M059J (cell line): ENCODE results near the gene TRAPPC6A. TPM values are rescaled to one million over a fixed set of nuclear protein-coding genes. Genes with fewer than 3 reads are reported as not detected.

ENCODE experiments used
- DNase-seq: peaks from one replicate; pipeline ENCODE4 v3.0.0-alpha.2; 2012; ENCODE audit warnings: low read depth
- total RNA-seq: library from RNA; depleted of rRNA; stranded (reverse); fragments of >200 nt; shearing (Covaris generic); gene quantifications from 2 replicates; pipeline ENCODE4 v1.2.3, GENCODE V29; 2014

TRAPPC6A gene
- total RNA-seq, 1 experiment from 2014 or later = 6.2 TPM

DNA sequence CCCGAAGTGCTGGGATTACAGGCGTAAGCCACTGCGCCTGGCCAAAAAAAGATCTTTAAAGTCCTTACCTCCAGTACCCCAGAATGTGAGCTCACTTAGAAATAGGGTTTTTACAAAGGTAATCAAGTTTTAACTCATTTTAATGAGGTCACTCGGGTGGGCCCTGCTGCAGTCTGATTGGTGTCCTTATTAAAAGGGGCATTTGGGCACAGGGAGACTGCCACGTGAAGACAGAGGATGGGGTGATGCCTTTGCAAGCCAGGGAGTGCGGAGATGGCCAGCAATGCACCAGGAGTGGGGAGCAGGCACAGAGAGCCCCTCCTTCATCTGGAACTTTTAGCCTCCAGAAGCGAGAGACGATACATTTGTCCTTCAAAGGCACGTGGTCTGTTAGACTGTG, 28.9 kb downstream of the TRAPPC6A start:
- DNase-seq = no peak

DNA sequence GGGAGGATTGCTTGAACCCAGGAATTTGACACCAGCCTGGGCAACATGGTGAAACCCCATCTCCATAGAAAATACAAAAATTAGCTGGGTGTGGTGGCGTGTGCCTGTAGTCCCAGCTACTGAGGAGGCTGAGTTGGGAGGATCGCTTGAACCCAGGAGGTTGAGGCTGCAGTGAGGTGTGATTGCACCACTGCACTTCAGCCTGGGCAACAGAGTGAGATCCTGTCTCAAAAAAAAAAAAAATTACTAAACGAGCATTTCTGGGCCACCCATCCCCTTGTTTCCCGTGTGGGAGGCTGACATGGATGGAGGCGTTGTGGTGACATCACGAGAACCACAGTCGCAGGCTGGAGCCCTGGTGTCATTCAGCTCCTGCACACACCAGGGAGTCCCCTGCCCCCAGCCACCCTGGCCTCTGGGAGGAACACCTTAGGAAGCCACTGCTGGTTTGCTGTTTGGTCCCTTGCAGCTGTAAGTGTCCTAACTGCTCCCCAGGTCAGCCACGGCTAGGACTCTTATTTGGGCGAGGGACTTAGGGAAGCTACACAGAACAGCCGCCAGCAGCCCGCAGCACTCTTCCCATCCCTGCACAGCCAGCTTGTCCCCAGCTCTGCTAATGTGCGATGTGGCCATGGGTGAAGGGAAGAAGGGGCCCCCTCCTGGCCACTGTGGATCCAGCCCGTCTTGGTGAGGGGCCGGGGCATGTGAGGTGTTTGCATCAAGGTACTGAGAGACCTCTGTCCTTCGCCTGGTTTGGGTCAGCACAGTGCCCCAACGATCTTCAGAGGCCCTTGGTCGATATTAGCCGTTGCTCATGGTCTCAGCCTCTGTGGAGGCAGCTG, 30.0 kb downstream of the TRAPPC6A start:
- no peak for DNase-seq

DNA sequence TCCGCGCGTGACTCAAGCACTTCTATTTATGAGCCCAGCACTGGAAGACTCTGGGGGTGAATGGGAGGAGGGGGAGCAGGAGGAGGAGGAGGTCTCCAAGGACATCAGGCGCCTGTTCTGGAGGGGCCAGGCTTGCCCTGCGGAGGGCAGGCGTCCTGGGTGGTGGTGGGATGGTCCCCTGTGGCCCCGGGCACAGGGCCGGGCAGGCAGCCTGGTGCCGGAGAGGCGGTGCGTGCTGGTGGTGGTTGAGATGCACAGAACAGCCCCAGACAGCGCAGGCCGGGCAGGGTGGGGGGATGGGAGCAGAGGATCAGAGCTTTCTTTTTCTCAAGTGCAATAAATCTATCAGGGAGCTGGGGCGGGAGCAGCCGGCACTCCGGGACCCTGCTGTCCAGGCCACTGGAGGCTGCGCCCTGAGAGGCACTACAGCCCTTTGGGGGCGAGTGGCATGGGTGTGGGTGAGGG, 31.3 kb downstream of the TRAPPC6A start:
- no peak for DNase-seq

DNA sequence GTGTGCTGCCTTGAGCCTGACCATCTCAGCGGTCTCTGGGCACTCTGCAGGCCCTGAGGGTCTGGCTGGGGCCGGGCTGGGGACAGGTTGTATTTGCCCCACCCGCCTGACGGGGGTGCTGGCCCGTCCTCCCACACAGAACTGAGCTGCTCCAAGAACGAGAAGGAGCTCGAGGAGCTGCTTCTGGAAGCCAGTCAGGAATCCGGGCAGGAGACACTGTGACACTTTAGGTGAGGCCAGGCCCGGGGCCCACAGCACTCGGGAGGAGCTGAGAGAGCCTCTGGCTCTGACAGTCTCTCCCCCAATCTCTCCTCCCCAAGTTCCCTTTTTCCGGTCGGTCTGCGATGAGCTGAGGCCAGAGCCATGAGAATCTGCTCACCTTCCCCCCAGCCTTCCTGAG, 31.8 kb downstream of the TRAPPC6A start:
- no peak for DNase-seq

DNA sequence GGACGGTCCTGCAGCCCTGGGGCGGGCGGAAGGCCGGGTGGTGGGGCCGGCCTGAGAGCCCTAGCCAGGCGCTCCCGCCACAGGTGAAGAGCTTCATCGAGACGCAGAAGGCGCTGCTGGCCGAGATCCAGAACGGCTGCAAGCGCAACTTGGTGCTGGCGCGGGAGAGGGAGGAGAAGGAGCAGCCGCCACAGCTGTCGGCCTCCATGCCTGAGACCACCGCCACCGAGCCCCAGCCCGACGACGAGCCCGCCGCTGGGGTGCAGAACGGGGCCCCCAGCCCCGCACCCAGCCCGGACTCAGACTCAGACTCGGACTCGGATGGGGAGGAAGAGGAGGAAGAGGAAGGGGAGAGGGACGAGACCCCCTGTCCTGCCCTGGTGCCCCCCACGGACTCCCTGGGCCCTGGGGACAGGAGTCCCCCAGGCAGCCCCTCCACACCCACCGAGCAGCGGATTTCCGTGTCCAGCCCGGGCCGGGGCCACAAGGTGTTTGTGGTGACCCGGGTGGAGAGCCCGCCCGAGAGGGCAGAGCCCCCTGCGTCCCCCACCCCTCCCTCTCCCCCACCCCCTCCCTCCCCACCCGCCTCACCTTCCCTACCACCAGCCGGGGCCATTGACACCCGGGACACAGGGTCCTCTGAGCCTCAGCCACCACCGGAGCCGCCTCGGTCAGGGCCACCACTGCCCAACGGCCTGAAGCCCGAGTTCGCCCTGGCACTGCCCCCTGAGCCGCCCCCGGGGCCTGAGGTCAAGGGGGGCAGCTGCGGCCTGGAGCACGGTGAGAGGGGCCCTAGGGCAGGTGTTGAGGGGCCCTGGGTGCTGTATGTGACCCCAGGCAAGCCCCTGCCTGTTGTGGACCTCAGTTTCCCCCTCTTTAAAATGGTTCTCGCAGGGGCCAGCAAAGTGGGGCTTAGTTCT, 32.5 kb downstream of the TRAPPC6A start:
- no peak for DNase-seq

DNA sequence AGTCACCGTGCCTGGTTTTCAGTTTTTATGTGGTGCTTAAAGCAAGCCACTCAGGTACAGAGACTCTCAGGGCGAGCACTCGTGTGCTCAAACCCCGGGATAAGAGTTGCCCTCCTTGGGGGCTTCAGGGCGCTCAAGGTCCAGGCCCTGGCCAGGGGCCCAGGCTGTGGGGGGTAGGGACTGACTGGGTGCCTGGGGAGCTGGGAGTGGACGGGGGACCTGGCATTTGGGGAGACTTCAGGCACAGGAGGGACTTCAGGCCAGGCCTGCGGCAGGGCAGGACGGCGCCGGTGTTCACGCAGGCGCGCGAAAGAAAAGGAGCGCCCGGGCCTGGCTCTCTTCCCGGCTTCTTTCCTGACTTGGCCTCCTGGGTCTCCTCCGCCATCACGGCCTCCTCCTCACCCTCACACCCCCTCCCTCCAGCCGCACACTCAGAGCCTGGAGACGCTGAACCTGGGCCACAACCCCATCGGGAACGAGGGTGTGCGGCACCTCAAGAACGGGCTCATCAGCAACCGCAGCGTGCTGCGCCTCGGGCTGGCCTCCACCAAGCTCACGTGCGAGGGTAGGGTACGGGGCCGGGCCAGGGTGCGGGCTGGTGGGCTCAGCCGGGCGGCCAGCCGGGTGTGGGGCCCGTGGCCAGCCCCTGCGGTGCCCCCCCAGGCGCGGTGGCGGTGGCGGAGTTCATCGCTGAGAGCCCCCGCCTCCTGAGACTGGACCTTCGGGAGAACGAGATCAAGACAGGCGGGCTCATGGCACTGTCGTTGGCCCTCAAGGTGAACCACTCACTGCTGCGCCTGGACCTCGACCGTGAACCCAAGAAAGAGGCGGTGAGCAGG, 33.4 kb downstream of the TRAPPC6A start:
- no peak for DNase-seq

GRCh38 chr19:45142726-45143110, 35.3 kb downstream of the TRAPPC6A start:
- DNase-seq = no peak

DNA sequence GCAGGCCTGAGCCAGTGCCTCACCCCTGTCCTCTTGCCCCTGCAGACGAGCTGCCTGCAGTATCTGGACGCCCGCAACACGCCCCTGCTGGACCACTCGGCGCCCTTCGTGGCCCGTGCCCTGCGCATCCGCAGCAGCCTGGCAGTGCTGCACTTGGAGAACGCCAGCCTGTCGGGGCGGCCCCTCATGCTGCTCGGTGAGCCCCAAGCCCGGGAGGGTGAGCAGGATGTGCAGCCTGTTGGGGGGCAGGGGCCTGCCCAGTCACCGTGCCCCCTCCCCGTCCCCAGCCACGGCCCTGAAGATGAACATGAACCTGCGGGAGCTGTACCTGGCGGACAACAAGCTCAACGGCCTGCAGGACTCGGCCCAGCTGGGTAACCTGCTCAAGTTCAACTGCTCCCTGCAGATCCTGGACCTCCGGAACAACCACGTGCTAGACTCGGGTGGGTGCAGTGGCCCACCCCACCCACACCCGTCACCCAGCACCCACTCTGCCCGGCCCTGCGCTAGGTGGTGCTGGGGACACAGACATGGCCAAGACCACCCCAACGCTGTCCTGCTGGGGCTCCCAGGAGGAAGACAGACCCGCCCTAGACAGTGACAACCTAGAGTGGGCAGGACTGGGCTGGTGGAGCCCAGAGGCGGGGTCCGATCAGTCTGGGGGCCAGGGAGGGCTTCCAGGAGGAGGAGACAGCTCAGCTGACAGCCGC, 35.9 kb downstream of the TRAPPC6A start:
- no peak for DNase-seq

DNA sequence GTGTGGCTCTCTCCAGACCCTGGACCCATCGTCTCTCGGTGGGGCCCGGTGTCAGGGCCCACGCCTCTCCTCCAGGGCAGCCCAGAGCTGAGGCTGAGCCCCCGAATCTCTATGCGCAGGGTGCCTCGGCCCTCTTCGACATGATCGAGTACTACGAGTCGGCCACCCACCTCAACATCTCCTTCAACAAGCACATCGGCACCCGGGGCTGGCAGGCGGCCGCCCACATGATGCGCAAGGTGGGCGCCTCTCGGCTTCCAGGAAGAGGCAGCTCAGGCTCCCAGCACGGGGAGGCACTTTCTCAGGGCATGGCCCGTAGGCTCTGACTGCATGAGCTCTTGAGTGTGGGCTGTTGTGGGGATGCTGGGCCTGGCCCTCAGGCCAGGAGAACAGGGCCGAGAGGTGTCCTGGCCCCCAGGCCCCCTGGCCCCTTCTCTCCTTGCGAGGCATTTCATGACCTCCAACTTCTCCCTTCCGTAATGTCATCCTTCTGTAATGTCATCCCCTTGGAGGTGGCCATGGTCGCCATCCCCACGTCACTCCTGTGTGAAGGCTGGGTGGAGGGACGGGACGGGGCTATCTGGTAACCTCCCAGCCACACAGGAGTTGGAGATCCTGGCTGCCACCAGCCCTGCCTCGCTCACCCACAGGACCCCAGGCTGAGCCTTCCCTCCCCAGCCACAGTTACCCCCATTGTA, 36.7 kb downstream of the TRAPPC6A start:
- no peak for DNase-seq

DNA sequence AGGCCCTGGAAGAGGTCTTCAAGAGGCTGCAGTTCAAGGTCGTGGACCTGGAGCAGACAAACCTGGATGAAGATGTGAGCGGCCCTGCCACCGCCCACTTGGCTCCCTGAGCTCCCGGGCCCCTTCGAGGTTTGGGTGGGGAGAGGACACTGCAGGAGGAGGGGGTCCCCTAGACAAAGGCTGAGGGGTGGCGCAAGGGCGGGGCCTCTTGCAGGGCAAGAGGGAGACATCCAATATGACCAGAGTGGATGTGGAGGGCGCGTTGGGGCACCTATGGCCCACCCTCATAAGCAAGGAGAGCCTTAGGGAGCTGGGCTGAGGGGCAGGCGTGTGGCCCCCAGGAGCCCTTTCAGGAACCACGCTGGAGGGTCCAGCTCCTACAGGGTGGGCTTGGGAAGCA, 37.5 kb downstream of the TRAPPC6A start:
- DNase-seq = no peak

GRCh38 chr19:45140144-45140503, 37.9 kb downstream of the TRAPPC6A start:
- DNase-seq = no peak

DNA sequence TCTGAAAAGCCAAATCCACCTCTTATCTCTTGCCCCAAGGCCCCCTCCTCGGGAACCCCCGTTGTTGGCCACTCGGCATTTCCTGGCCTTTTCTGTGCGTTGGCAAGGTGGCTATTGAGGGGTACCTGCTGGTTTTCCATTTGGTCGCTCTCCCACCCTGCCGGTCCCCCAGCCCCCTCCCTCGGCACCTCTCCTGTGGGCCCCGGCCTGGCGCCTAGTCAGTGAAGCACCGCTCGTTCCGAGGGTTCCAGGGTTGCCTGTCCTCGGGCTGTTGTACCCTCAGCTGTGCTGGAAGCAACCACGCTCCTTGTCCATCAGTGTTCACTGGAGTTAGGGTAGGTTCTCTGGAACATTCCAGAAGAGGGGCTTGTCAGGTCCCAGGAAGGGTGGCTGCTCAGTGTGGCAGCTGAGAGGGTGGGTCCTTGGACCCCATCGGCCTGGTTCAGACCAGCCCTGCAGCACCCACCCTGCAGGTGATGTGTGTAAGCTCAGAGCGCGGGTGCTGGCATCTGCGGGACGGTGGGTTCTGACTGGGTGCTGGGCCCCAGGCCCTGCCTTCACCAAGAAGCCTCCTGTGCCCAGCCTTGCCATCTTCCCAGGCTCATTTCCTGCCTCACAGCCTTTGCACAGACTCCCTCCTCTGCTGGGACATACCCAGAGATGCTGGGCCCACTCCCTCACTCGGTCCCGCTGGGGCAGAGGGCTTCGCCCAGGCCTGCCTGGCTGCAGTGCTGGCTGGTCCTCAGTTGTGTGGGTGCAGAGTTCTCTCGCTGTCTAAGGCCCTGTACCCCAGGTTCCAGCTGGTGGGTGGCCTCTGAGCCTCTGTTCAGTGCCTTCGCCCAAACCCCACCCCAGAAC, 38.5 kb downstream of the TRAPPC6A start:
- DNase-seq = no peak

DNA sequence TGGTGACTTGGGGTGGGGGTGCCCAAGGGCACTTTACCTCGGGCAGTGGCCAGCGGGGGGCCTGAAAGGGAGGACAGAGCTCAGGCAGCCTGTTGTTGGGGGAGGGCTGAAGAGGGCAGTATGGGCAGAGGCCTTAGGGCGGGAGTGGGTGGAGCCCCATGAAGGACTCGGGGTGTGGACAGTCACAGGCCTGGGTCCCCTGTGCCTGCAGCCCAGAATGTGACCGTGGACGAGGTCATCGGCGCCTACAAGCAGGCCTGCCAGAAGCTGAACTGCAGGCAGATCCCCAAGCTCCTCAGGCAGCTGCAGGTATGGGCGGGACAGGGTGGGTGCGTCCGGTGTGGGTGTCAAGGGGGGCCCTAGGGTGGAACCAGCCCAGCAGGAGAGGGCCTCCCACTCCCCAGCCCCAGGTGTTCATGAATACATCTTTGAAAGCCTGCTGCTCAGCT, 39.7 kb downstream of the TRAPPC6A start:
- DNase-seq = no peak

- no peak for DNase-seq
Measured at GRCh38 chr19:45137179-45137761, 40.8 kb downstream of the TRAPPC6A start.

DNA sequence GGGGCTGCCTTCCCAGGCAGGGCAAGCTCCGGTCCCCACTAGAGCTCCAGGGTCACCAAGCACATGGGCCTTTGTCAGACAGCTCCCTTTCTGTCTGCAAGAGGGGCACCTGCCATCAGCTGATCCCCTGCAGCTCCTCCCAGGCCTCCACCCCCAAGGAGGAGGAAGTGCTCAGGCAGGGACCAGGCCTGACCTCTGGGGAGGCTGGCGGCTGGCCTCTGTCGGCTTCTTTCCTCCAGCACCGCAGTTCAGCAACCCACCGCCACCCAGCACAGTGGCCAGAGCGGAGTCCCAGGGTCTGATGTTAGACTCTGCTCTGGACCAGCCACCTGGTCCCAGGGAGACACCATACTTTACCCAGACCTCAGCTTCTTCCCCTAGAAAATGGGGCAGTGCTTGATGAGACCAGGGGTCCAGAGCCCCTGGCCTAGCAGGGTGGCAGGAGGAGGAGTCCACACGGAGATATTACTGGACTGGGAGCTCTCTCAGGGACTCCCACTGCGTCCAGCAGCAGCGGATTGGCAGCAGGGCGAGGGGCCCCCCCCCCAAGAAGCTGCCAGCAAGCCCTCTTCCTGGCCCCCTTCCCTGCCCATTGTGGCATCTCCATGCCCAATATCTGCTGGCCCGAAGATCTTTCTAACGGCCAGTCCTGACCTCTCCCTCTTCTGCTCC, 41.4 kb downstream of the TRAPPC6A start:
- DNase-seq = no peak

- DNase-seq = no peak
Measured at GRCh38 chr19:45135176-45135885, 42.7 kb downstream of the TRAPPC6A start.

DNA sequence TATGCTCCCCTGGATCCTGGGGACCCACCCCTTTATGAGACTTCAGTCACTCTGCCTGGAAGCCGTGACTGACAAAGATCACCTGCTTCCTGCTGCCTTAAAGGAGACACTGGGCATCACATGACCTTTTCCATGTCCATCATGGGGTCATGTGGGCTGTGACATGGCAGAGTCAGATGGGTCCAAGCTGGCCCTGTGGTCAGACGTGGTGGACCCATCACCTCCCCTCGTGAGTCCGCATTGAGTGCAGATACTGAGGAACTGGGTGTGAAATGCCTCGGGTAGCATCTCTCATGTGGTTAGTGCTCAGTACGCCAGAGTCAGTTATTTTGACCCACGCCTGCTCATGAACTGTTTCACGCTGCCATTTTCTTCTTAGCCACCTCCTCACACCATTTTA, 44.4 kb downstream of the TRAPPC6A start:
- no peak for DNase-seq
